Subcutaneous abdominal adipose tissue (tissue), 5 donors: Measurements from ENCODE around the gene CBX4.

Experiments used
- H3K27ac ChIP-seq: one replicate; pipeline ENCODE4 v1.7.0; 2013; ENCODE audit warnings: low read depth, mild to moderate bottlenecking, inconsistent platforms, low read length, moderate library complexity
- H3K27me3 ChIP-seq, 5 donors: one replicate each; pipeline ENCODE4 v1.7.0; 2013; ENCODE audit warnings: low read length in 5 of 5, inconsistent platforms in 1 of 5; ENCODE audit not compliant: control insufficient read depth in 5 of 5, insufficient read depth in 4 of 5
- H3K36me3 ChIP-seq, 5 donors: one replicate each; pipeline ENCODE4 v1.7.0; 2013; ENCODE audit warnings: low read length in 5 of 5; ENCODE audit not compliant: control insufficient read depth in 5 of 5, insufficient read depth in 5 of 5
- H3K4me1 ChIP-seq, 5 donors: one replicate each; pipeline ENCODE4 v1.7.0; 2013; ENCODE audit warnings: low read length in 5 of 5, mild to moderate bottlenecking in 3 of 5, moderate library complexity in 1 of 5; ENCODE audit not compliant: control insufficient read depth in 5 of 5, insufficient read depth in 5 of 5
- H3K4me3 ChIP-seq, 5 donors: one replicate each; pipeline ENCODE4 v1.7.0; 2013; ENCODE audit warnings: low read length in 5 of 5, low read depth in 1 of 5
- H3K9ac ChIP-seq, 5 donors: one replicate each; pipeline ENCODE4 v1.7.0; 2013; ENCODE audit warnings: low read length in 5 of 5, mild to moderate bottlenecking in 4 of 5, moderate library complexity in 3 of 5
- H3K9me3 ChIP-seq, 5 donors: one replicate each; pipeline ENCODE4 v1.7.0; 2013; ENCODE audit warnings: low read length in 5 of 5; ENCODE audit not compliant: control insufficient read depth in 5 of 5
- donor health status: healthy.
- donor health status: healthy.
- donor health status: healthy.
- donor health status: healthy.
- donor health status: healthy.

Gene CBX4

GRCh38 chr17:79801156-79802038 lies 37.8 kb downstream of the CBX4 start:
- H3K4me1 ChIP-seq: peaks cover 2 to 69% (median 59%) of the 10 kb centered on the region in 5 donors
- H3K9ac ChIP-seq: no peak overlapping the region
- no peaks in the 10 kb centered on the region for H3K9me3 ChIP-seq
- peak overlapping the region in 1 of 5 donors; percentile 37 for H3K4me3 ChIP-seq
- peaks cover 77 to 85% (median 83%) of the 10 kb centered on the region in 5 donors for H3K27me3 ChIP-seq
- no peaks in the 10 kb centered on the region for H3K36me3 ChIP-seq
- no peak overlapping the region for H3K27ac ChIP-seq

- H3K4me1 ChIP-seq: peaks cover 3 to 76% (median 63%) of the 10 kb centered on the region in 5 donors
- H3K4me3 ChIP-seq: peak overlapping the region in 3 of 5 donors; percentile 2 to 40 (median 37)
- no peak overlapping the region for H3K9ac ChIP-seq
- no peaks in the 10 kb centered on the region for H3K36me3 ChIP-seq
- peaks cover 70 to 77% (median 75%) of the 10 kb centered on the region in 5 donors for H3K27me3 ChIP-seq
- no peaks in the 10 kb centered on the region for H3K9me3 ChIP-seq
- no peak overlapping the region for H3K27ac ChIP-seq
Observed at GRCh38 chr17:79800325-79801155, 38.7 kb downstream of the CBX4 start.

DNA sequence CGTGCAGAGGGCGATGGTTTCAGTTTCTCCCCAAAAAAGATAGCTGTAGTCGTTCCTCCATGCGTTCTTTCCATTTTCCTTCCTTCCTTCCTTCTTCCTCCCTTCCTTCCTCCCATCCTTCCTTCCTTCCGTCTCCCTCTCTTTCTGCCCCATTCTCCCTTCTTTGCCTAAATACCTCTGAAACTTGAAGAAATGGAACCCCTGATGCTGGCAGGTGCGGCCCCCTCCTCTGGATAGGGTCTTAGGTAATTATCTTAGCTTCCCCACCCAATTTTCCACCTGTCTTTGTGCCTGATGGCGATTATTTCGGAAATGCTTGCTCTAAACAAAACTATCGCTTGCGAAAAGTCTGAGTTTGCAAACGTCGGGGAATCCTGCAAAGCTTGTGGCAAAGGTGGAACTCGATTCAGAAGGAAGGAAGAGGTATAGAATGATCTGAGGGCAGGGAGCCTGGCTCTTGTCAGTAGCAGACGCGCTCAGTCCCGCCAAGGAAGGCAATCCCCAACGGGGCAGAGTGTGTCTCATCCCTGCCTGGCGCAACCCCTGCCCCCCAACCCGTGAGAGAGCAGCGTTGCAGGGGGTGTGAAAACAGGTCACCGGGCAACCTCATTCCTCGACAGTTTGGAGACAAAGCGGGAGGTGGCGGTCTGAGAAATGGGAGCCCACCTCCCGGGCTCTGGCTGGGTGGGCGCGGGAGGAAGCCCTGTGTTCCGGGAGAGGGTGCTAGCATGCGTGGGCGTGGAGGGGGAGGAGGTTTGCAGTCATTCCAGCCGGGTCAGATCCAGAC lies 39.5 kb downstream of the CBX4 start:
- H3K9me3 ChIP-seq: no peaks in the 10 kb centered on the region
- H3K4me3 ChIP-seq: peak overlapping the region in 1 of 5 donors; percentile 37
- peaks cover 62 to 69% (median 67%) of the 10 kb centered on the region in 5 donors for H3K27me3 ChIP-seq
- H3K9ac ChIP-seq: no peak overlapping the region
- H3K4me1 ChIP-seq: peaks cover 3 to 73% (median 63%) of the 10 kb centered on the region in 5 donors
- H3K27ac ChIP-seq: no peak overlapping the region
- peaks cover 0 to 4% (median 0%) of the 10 kb centered on the region in 5 donors for H3K36me3 ChIP-seq

DNA sequence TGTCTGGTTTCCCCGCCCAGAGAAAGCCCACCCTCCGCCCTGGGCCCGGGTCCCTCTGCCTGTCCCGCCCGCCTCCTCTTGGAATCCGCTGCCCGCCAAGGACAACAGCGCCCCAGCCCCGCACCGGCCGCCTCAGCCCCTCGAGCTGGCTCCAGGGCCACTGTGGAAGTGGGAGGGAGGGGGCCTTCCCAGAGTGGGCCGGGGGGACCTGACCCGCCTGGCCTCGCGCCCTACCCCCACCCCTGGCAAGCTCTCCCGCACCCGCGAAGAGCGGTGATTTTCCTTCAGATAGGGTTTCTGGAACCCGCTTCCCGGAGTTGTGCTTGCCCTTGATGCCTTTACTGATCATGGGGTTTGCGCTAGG lies 40.1 kb downstream of the CBX4 start:
- H3K9ac ChIP-seq: no peak overlapping the region
- peaks cover 3 to 67% (median 60%) of the 10 kb centered on the region in 5 donors for H3K4me1 ChIP-seq
- no peak overlapping the region for H3K27ac ChIP-seq
- no peaks in the 10 kb centered on the region for H3K9me3 ChIP-seq
- peaks cover 0 to 4% (median 0%) of the 10 kb centered on the region in 5 donors for H3K36me3 ChIP-seq
- no peak overlapping the region for H3K4me3 ChIP-seq
- peaks cover 56 to 64% (median 61%) of the 10 kb centered on the region in 5 donors for H3K27me3 ChIP-seq

GRCh38 chr17:79798299-79799173 lies 40.7 kb downstream of the CBX4 start:
- Histone ChIP-seq H3K27ac (no peak overlapping the region), H3K9me3 (no peaks in the 10 kb centered on the region), H3K27me3 (peaks cover 50 to 61% (median 55%) of the 10 kb centered on the region in 5 donors), H3K4me3 (peak overlapping the region in 3 of 5 donors; percentile 37 to 53 (median 39)), H3K36me3 (peaks cover 0 to 4% (median 0%) of the 10 kb centered on the region in 5 donors), H3K9ac (no peak overlapping the region), H3K4me1 (peaks cover 3 to 65% (median 57%) of the 10 kb centered on the region in 5 donors)

- H3K4me1 ChIP-seq: peaks cover 3 to 68% (median 61%) of the 10 kb centered on the region in 5 donors
- no peaks in the 10 kb centered on the region for H3K9me3 ChIP-seq
- H3K9ac ChIP-seq: no peak overlapping the region
- H3K36me3 ChIP-seq: peaks cover 0 to 4% (median 0%) of the 10 kb centered on the region in 5 donors
- H3K27me3 ChIP-seq: peaks cover 43 to 60% (median 53%) of the 10 kb centered on the region in 5 donors
- peak overlapping the region in 4 of 5 donors; percentile 36 to 84 (median 57) for H3K4me3 ChIP-seq
- no peak overlapping the region for H3K27ac ChIP-seq
Observed at GRCh38 chr17:79797492-79798298, 41.5 kb downstream of the CBX4 start.

DNA sequence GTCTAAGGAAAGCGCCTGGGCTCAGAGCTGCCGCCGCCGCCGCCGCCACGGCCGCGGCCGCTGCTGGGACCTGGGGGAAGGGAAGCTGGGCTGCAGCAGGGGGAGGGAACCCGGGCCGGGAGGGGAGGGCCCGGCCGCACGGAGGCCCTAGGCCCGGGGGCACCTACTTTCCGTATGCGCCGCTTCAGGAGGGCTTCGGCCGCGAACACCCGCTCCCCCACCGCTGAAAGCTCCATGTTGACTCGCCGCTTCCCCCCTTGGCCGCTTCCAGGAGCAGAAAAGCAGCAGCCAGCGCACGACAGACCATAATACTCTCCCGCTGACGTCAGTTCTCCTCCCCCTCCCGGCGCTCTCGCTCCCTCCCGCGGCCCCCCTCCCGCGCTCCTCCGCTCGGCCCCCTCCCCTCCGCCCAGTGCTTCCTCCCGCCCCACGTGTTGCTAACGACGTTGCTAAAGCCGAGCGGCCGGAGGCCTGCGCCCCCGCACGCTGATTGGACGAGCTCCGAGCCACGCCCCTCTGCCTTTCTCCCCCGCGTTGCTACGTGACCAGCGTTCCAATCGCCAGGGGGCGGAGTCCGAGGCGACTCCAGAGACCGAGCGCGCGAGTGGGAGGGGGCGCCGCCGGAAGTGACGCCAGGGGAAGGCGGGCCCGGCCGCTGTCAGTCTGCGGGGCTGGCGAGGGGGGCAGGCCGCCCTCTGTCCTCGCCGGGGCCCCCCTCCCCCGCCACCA lies 42.3 kb downstream of the CBX4 start, which contains the start of gene CBX8:
Gene CBX8 (minus strand): TSS at position 315 of the 729 bp plus-strand sequence. CDS start 79 bp downstream, at position 236.
- H3K27me3 ChIP-seq: peaks cover 38 to 59% (median 50%) of the 10 kb centered on the region in 5 donors
- peaks cover 3 to 68% (median 61%) of the 10 kb centered on the region in 5 donors for H3K4me1 ChIP-seq
- H3K9me3 ChIP-seq: no peaks in the 10 kb centered on the region
- peak within 1 kb of the TSS in 4 of 5 donors; percentile 56 to 69 (median 66) for H3K9ac ChIP-seq
- H3K27ac ChIP-seq: no peak within 1 kb of the TSS
- peak within 1 kb of the TSS; percentile 70 to 84 (median 78) for H3K4me3 ChIP-seq
- peaks cover 0 to 4% (median 0%) of the 10 kb centered on the region in 5 donors for H3K36me3 ChIP-seq

DNA sequence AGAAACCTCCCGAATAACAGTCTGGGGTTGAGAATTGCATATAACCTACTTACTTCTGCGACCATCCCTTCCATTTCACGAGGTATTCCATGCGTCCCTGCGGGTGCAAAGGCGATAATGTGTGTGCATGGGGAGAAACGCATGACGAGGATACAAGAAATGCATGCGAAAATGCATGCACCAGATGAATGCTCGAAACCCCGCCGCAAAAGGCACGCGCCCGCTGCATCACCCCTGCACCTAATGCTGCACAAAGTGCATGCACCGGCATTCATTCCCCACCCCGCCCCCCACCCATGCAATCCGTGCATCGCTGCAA lies 42.8 kb downstream of the CBX4 start:
- H3K4me1 ChIP-seq: peaks cover 3 to 65% (median 56%) of the 10 kb centered on the region in 5 donors
- peak overlapping the region in 3 of 5 donors; percentile 56 to 69 (median 64) for H3K9ac ChIP-seq
- H3K9me3 ChIP-seq: no peaks in the 10 kb centered on the region
- no peak overlapping the region for H3K27ac ChIP-seq
- H3K36me3 ChIP-seq: peaks cover 0 to 4% (median 0%) of the 10 kb centered on the region in 5 donors
- H3K27me3 ChIP-seq: peaks cover 38 to 59% (median 50%) of the 10 kb centered on the region in 5 donors
- peak overlapping the region; percentile 70 to 84 (median 78) for H3K4me3 ChIP-seq
